Transverse colon (tissue), 4 donors: ENCODE results near the gene SLC30A7. TPM values are rescaled to one million over a fixed set of nuclear protein-coding genes. Genes with fewer than 3 reads are reported as not detected.
"Not testable (repeated sequence)": the region's sequence is repeated elsewhere in the genome, so short reads cannot be mapped to it uniquely, and the experiment has no call there.

ENCODE experiments used
- DNase-seq: peaks from one replicate; pipeline ENCODE4 v3.0.0-alpha.2; 2019
- H3K27ac ChIP-seq, 4 donors: fragments of 200-600 bp; sonication (generic); 2 replicates each; pipeline ENCODE4 v1.5.1; 2016 to 2018; ENCODE audit warnings: inconsistent platforms in 4 of 4
- H3K27me3 ChIP-seq: fragments of 200-600 bp; sonication (generic); 2 replicates; pipeline ENCODE4 v1.5.1; 2017; ENCODE audit warnings: inconsistent platforms
- H3K36me3 ChIP-seq, 4 donors: fragments of 200-600 bp; sonication (generic); 2 replicates each; pipeline ENCODE4 v1.5.1; 2017 to 2019; ENCODE audit warnings: inconsistent platforms in 4 of 4
- H3K4me1 ChIP-seq, 4 donors: fragments of 200-600 bp; sonication (generic); 2 replicates each; pipeline ENCODE4 v1.5.1; 2017 to 2020; ENCODE audit warnings: inconsistent platforms in 4 of 4
- H3K4me3 ChIP-seq, 4 donors: fragments of 200-600 bp; sonication (generic); 1 replicate in 1 of 4; 2 replicates in 3 of 4; pipeline versions ENCODE4 v1.5.1 to v1.6.1; 2017 to 2019; ENCODE audit warnings: inconsistent platforms in 4 of 4
- H3K9me3 ChIP-seq, 2 donors: fragments of 200-600 bp; sonication (generic); 2 replicates each; pipeline ENCODE4 v1.5.1; 2017 to 2019; ENCODE audit warnings: inconsistent platforms in 2 of 2
- CTCF ChIP-seq, 5 experiments: fragments of 200-600 bp in 3 of 5; fragments of 450-650 bp in 2 of 5; sonication (generic) in 3 of 5; IDR thresholded peaks; 1 replicate in 2 of 5; 2 replicates in 3 of 5; pipeline ENCODE4 v1.5.1; 2016 to 2017; ENCODE audit warnings: antibody characterized with exemption in 5 of 5, inconsistent platforms in 3 of 5, mild to moderate bottlenecking in 2 of 5, moderate library complexity in 1 of 5
- EP300 ChIP-seq: sonication (generic); formaldehyde crosslinking; IDR thresholded peaks from one replicate; pipeline ENCODE4 v1.6.1; 2017; ENCODE audit warnings: antibody characterized with exemption, low read depth
- POLR2A ChIP-seq: fragments of 450-650 bp; IDR thresholded peaks from one replicate; pipeline ENCODE4 v1.6.1; 2016; ENCODE audit warnings: antibody characterized with exemption, mild to moderate bottlenecking, moderate library complexity
- POLR2AphosphoS5 ChIP-seq, 3 donors: sonication (generic); formaldehyde crosslinking; IDR thresholded peaks; one replicate each; pipeline ENCODE4 v1.6.1; 2016; ENCODE audit warnings: antibody characterized with exemption in 3 of 3
- WGBS, 2 donors: methylation state at CpG; one replicate each; pipeline ENCODE4 v1.1.5; 2018; ENCODE audit warnings: low coverage in 1 of 2; 5-methylcytosine and 5-hydroxymethylcytosine counted together
- in situ Hi-C, 4 donors: fragments of 200-750 bp; cut with MboI; loops; one replicate each; pipeline versions ENCODE4 v1.15.0 to v1.15.1; 2017; ENCODE audit warnings: low sequenced_read_pairs in 3 of 4, low pct_ligation_motif_present in 1 of 4, low pct_unique_long_range_greater_than_20kb in 1 of 4
- intact Hi-C: fragments of 100-400 bp; cut with DNase I; formaldehyde crosslinking; loops from one replicate; pipeline ENCODE4 v1.15.1; 2023; ENCODE audit warnings: low total_unique reads
- total RNA-seq, 4 donors: library from RNA; depleted of rRNA; stranded (reverse); fragments of >200 nt; gene quantifications; one replicate each; pipeline ENCODE4 v1.1.0, GENCODE V29; 2016

SLC30A7 gene
- total RNA-seq, 4 donors from 2014 or later: 10.1 to 22.7 (median 17.5) TPM

- 42 to 57% methylated on average over 3 to 4 of the region's 4 CpGs for WGBS, 2 donors
- TF ChIP-seq EP300: no peak
- no peak for TF ChIP-seq CTCF (IDR thresholded peaks at IDR 0.05)
- TF ChIP-seq POLR2AphosphoS5 (IDR thresholded peaks at IDR 0.05): no peak
- no peak for TF ChIP-seq POLR2A
- Histone ChIP-seq H3K27ac (no peak overlapping the region), H3K36me3 (no peaks in the 10 kb centered on the region), H3K9me3 (no peaks in the 10 kb centered on the region), H3K4me1 (no peaks in the 10 kb centered on the region), H3K27me3 (no peaks in the 10 kb centered on the region), H3K4me3 (no peak overlapping the region)
- intact Hi-C loops (no loop called here), in situ Hi-C loops (loop anchor here in 1 of 4 donors (25.0 kb wide), 1 partner anchor 422 kb away; no protein-coding TSS in a partner anchor)
- DNase-seq: no peak
These were observed 11.9 kb upstream of the SLC30A7 start for GRCh38 chr1:100883963-100884362.

- H3K27ac ChIP-seq, H3K27me3 ChIP-seq, H3K4me1 ChIP-seq, intact Hi-C loops, H3K36me3 ChIP-seq, H3K4me3 ChIP-seq, DNase-seq, H3K9me3 ChIP-seq: not testable (repeated sequence)
- in situ Hi-C loops: loop anchor here in 1 of 4 donors (25.0 kb wide), 1 partner anchor 427 kb away; no protein-coding TSS in a partner anchor
- 71 to 100% methylated on average over 1 of the region's 1 CpG for WGBS, 2 donors
These were observed 6.9 kb upstream of the SLC30A7 start for GRCh38 chr1:100889007-100889406.

- H3K9me3 ChIP-seq, H3K4me3 ChIP-seq, intact Hi-C loops, H3K36me3 ChIP-seq, H3K27ac ChIP-seq, DNase-seq, H3K27me3 ChIP-seq: not testable (repeated sequence)
- 100% methylated on average over 2 of the region's 2 CpGs; no CpG with 5 or more reads in 1 of the 2 donors for WGBS, 2 donors
- peaks cover 0 to 11% (median 9%) of the 10 kb centered on the region in 4 donors for H3K4me1 ChIP-seq
- in situ Hi-C loops: loop anchor here in 1 of 4 donors (25.0 kb wide), 1 partner anchor 428 kb away; no protein-coding TSS in a partner anchor
These were observed 5.9 kb upstream of the SLC30A7 start for GRCh38 chr1:100889869-100890482.

DNA sequence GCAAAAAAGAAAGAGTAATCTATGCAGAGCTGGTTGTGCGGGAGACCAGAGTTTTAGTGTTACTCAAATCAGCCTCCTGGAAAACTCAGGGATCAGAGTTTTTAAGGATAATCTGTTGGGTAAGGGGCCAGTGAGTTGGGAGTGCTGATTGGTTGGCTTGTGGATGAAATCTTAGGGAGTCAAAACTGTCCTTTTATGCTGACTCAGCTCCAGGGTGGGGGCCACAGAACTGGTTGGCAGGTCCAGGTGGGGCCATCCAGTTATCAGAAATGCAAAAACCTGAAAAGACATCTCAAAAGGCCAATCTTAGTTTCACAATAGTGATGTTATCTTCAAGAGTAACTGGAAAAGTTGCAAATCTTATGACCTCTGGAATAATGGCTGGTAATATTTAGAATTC is 4.5 kb upstream of the SLC30A7 start:
- WGBS, 2 donors: 75 to 97% methylated on average over 1 of the region's 1 CpG
- Histone ChIP-seq H3K27ac (no peak overlapping the region), H3K4me3 (no peak overlapping the region), H3K4me1 (peaks cover 0 to 11% (median 9%) of the 10 kb centered on the region in 4 donors), H3K27me3 (no peaks in the 10 kb centered on the region), H3K36me3 (no peaks in the 10 kb centered on the region), H3K9me3 (peaks cover 3 to 5% of the 10 kb centered on the region in 2 donors)
- no peak for DNase-seq
- TF ChIP-seq EP300 (no peak), CTCF (IDR thresholded peaks at IDR 0.05) (no peak)
- intact Hi-C loops: no loop called here
- in situ Hi-C loops: loop anchor here in 1 of 4 donors (25.0 kb wide), 1 partner anchor 429 kb away; no protein-coding TSS in a partner anchor

DNA sequence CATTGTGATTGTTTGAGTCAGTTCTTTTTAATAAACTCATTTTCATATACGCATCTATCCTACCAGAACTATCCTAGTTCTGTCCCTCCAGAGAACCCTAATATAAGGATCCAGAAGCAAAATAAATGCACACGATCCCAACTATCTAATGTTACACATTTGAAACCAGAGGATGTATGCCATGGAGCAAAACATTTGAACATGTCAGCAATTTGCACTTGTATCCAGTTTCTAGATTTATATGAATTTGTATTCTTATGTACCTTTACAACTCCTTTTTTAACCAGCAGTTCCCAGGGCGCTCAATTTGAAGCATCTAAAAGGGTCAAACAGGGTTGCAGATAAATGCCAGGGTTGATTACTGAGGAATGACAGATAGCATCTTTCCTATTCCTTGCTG is 3.3 kb upstream of the SLC30A7 start:
- in situ Hi-C loops: loop anchor here in 1 of 4 donors (25.0 kb wide), 1 partner anchor 430 kb away; no protein-coding TSS in a partner anchor
- intact Hi-C loops: no loop called here
- DNase-seq: no peak
- no peak overlapping the region for H3K4me3 ChIP-seq
- peaks cover 0 to 21% (median 19%) of the 10 kb centered on the region in 4 donors for H3K4me1 ChIP-seq
- H3K27me3 ChIP-seq: no peaks in the 10 kb centered on the region
- no peaks in the 10 kb centered on the region for H3K36me3 ChIP-seq
- H3K9me3 ChIP-seq: peaks cover 3 to 5% of the 10 kb centered on the region in 2 donors
- TF ChIP-seq POLR2AphosphoS5 (IDR thresholded peaks at IDR 0.05) (no peak), EP300 (no peak), POLR2A (no peak), CTCF (IDR thresholded peaks at IDR 0.05) (no peak)
- no peak overlapping the region for H3K27ac ChIP-seq
- WGBS, 2 donors: 90 to 95% methylated on average over 3 of the region's 3 CpGs
